Activated gamma-delta T cell treated with anti-CD3 and anti-CD28 coated beads, Interleukin-2, amount 50 U/mL, for 16 hours (primary cell): ENCODE results near the gene NPAS3.

ENCODE experiments used
- DNase-seq: peaks from one replicate; pipeline ENCODE4 v3.0.0-alpha.2; 2020; ENCODE audit warnings: low read depth

The NPAS3 gene

DNA sequence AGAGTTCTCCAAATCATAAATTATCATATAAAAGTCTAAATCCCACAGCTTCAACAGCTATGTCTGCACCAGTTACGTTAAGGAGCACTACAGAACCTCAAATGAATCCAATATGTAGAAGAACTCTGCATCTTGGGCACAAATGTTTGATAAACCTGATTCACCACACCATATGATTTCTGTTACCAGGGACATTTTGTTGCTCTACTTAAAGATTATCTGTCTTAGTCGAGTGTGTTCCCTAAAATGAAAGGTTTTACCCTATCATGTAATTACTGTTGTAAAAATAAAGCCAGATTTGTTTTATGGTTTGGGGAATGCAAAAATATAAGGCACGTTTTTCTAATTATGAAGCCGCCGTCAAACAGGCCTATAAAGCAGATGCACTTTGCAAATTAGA is 649.1 kb downstream of the NPAS3 start:
- DNase-seq, result no peak

DNA sequence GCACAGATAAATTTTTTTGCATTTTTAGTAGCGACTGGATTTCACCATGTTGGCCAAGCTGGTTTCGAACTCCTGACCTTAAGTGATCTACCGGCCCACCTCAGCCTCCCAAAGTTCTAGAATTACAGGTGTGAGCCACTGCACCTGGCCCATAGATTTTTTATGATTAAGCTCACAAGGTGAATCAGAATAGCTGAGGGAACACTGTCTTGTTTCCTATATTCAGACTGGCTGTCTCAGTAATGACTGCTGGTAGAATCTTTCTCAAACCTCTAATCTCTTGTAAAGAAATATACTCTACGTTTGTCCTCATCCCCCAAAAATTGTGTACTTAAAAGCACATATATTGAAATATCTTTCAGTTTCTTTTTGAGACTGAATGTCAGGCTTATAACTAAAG is 650.1 kb downstream of the NPAS3 start:
- no peak for DNase-seq

DNA sequence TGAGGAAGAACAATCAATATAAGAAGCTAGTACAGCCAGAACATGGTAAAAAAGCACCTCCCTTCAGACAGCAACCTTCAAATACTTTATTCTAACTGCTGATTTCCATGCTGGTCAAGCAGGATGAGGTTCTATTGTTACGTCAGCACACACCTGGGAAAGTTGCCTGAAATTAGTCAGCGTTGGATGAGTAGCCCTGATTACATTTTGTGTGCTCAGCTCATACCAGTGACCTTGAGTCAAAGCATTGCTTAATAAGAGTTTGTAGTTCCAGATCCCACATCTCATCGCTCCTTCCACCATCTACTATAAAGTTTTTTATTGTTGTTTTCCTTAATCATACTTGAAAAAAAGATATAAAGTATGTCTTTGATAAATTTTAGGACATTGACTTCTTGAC is 650.7 kb downstream of the NPAS3 start:
- no peak for DNase-seq

DNA sequence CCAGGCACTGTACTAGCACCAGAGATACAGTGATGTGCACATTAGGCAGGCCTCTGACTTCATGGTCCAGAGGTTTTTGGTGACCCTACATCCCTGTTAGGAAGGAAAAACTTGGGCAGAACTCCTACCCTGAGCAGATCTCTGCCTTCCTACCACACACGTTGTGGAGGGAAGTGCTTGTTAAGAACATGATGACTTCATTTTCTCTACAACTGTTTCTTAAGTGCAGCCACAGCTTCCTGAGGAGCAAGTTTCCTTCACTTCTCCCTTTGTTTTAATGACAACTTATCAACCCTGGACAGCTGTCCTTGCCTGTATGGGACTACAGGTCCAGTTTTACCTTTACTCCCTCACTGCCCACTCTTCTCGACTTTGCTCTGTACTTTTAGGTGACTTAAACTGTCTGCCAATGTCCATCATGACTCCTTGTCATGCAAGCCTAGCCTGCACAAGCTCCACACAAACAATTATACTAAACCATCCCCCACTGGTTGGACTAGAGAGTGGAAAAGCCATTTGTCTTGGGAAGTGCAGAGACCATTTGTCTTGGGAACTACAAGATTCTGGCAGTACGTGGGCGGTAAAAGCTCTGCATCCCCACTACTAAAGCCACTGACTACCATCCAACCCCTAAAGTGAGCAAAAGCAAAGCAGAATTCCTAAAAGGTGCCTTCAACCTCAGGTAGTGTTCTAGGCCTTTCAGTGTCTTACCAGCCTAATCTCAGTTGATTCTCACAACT is 652.4 kb downstream of the NPAS3 start:
- no peak for DNase-seq

DNA sequence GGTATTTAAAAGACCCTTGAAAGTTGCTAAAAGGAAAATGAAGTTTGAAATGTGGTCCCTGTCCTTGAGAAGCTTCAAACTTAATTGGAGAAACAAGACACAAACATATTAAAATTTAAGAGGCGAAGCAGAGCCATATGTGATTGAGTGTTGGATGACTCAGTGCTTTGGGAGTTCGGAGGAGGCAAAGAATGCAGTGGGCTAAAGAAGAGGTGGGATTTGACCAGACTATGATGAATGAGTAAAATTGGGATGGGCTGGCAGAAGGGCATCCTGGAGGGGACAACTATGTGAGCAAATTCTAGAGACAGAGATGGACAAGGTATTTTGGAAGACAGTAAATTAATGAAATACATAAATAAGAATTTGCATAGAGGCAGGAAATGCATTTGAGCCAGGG is 653.6 kb downstream of the NPAS3 start:
- DNase-seq, result no peak

DNA sequence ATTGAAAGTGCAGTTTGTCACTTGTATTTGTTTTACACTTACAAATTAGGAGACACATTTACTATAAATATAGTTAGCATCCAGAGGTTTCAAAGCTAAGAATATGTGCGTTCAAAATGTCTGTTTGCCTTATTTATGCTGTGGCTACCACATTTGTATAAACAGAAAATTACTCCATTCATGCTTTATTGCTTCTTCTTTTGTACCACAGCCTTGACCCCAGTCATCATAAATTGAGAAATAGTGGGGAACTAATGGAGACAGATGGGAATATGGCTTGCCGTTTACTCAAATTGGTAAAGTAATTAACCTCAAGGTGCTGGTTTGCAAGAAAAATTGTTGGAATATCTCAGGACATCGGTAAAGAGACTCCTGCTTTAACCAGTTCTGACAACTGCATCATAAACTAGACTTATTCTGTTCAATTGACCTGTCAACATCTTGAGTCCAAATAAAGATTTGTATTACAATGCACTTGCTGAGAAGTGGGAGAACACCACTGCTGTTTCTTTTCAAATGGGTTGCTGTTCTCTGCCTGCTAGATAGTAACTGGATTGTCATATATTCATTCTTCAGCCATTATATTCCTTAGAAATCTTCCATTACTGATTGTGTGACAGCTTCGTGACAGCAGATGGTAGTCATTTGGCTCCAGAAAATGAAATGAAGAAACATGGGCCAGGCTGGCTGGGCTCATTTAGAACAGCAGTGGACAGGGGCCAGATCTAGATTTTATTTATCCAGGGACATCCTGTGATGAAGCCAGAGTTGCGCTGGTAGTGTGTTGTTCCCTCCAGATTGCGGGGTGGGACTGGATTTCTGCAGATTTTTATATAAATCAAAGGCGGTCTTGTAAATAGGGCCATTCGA is 657.8 kb downstream of the NPAS3 start:
- no peak for DNase-seq

DNA sequence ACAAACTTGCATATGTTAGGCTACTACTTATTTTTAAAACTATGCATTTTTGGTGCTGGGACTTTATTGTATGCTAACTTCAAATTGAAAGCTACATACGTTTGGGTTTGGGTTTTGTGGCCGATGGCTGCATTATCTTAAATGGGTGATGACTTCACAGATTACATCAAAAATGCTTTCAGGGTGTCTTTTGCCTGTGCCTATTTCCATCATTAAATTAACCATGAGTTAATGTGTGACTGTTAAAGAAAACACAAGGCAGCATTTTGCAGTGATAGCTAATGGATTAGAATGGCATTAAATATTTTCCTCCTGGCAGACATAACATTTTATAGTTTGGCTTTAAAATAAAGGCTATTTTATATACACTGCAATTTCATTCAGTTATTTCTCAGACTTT is 659.9 kb downstream of the NPAS3 start:
- no peak for DNase-seq

DNA sequence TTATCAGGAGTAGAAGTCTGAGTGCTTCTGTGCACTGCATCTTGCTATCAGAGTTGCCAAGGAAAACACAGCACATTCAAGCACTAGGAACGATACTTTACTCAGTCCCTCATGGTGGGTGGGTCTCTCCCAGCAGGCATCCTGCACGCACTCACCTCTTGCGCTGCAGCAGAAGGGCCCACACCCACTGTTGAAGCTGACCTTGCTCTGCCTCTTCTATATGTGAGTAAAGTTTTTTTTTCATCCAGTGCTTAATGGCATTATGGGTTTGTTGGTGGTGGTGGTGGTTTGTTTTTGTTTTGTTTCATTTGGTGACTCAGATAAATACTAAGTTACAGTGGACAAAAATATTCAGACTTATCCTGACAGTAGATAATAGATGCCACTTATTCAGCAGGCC is 663.7 kb downstream of the NPAS3 start:
- DNase-seq, result no peak

DNA sequence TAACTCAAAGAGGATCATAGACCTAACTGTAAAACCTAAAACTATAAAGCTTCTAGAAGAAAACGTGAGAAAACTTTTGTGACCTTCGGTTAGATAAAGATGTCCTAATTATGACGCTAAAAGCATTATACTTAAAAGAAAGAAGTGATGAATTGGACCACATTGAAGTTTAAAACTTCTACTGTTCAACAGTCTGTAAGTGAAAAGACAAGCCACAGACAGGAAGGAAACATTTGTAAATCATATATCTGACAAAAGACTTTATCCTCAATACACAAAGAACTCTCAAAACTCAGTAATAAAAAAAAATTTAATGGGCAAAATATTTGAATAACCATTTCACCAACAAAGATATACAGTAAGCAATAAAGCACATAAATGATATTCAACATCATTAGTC is 667.9 kb downstream of the NPAS3 start:
- no peak for DNase-seq

DNA sequence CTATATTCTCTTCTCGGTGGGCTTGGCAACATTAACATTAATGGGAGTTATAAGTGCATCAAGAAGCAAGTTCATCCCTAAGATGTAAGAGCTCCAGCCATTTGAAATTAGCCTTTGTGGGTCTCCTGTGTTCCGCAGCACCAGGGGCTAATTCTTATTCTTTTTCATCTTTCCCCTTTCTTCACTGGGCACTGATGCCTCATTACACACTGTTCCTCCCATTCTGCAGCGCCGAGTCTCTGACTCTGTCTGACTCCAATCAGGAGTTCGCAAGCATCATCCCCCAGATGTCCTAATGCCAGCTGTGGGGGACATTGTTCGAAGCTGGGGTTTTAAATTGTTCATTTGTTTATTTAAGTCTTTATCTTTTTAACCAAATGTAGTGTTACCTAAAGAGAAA is 670.9 kb downstream of the NPAS3 start:
- no peak for DNase-seq

DNA sequence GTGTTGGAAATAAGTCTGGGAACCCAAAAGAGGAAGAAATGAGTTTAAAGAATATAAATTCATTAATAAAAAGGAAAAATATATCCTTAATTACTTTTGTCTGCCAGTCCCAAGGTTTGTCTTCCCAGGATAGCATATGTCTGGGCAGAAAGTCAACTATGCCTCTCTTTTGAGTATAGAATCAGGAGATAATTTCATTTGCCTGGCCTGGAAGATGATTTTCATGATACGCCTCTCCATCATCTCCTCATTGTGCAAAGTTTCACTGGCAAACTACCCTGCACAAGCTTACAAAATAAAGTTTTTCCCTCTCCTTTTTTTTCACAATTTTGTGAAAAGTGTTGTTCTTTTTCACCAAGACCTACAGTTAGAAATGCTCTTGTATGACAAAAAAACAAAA is 671.4 kb downstream of the NPAS3 start:
- no peak for DNase-seq

DNA sequence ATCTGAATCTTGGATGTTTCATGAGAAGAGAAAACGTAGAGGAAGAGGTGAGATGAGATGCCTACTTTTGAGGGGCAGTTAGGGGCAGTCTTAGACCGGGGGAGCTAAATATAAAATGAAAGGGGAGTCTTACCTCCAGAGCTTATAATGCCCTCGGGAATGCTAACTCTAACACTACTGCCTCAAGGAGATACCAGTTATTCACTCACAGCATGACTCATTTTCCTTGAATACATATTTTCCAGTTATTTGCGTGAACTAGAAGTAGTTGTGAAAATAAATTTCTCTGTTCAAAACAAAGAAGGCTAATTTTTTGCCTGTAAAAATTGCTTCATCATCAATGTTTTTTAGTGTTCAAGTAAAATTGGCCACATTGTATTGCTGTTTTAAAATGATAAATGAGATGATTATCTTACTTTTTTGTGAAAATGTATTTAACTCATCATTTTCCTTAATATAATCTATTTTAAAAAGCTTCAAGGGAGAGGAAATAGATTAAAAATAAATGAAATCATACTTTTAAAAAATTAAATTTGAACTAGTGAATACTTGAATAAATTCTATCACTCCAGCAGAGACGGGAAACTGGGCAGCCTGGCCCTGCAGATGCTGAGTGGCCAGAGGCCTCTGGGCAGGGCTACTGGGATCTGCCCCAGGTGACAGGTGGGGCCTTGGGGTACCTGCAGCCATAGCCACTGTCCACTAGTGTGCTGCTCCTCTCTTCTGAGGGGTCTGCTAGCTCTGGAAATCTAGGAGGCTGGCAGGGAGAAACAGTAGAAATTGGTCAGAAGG is 672.9 kb downstream of the NPAS3 start:
- DNase-seq, result no peak

DNA sequence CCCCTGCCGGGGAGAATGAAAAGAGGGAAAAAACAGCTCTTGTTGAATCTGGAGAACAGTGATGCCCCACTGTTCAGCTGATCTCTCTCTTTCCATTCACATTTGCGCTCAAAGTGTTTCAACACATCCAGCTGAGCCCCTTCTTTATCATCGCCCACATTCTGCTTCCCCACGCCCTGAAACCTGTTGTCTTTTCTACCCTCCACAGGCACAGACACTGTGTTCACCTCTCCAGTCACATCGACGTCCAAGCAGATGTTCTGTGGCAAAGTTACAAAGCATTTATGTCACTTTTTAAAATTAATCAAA is 673.5 kb downstream of the NPAS3 start:
- no peak for DNase-seq

DNA sequence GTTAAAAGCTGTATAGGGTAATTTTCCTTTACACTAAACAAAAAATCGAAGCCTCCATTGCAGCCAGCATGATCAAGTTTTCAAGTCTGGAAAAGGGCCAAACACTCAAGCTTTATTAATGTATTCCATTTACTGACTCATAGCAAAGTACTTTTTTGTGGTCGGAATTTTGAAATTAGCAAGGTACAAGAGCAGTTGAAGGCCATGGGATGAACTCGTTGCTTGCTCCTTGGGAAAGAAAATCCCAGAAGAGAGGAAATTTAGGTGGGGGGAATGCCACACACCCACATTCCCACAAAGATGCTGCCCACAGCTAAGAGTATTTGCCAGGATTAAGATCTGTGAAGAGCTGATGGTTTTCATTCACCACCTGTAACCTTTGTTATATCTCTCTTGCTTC is 678.5 kb downstream of the NPAS3 start:
- no peak for DNase-seq

DNA sequence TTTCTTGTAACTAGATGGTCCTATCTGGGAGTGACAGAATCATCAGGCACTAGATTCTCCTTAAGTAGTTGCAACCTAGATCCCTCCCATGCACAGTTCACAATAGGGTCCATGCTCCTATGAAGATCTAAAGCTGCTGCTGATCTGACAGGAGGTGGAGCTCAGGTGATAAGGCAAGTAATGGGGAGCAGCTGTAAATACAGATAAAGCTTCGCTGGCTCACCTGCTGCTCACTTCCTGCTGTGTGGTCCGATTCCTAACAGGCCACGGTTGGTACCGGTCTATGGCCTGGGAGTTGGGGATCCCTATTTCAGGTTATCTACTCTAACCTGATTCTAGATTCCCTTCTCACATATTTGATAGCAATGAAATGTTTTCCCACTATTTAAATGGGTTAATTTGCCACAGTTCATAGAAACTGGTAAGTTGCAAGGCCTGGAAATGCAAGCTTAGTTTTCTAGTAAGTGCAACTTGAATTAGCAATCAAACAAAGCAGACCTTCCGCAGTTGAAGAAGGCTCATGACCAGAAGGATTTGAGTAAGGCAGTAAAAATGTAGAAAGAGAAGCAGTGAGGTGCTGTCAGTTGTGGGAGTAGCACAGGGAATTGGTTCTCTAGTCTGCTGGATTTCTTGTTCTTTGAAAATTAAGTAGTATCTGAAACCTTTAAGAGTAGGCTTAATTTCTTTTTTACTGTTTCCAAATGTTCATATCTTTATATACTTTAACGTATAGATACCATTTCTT is 679.9 kb downstream of the NPAS3 start:
- DNase-seq, result no peak

DNA sequence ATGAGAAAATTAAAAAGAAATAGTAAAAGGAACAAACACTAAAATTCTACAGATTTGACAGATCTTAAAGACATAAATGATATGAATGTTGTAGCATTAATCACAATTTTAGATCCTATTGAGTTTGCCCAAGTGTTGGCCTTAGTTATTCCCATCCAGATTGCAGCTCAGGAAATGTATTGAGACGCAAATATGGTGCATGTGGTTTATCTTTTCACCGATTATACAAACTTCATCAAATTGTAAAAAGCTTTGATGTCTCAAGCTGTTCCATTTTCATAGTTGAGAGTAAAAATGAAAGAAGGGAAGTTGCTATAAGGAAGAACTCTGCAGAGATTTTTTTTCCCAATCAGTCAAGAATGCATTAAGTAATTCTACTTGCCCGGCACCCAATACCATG is 683.8 kb downstream of the NPAS3 start:
- DNase-seq, result no peak

DNA sequence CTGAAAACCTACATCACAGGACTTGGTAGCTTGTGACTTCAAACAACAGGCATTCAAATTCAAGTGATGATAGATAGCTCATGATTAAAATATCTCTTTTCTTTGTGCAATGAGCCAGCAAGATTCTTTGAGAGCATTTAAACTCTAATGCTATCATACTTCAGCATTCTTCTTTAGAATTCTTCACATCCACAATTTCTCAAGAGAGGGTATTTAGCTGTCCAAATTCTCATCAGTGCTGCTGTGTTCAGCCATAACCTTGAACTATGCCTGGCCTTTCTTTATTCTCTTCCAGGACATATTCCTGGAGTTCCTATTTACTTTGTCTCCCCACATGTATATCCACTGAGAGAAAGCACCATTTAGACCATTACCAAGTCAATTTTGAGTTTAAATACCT is 691.1 kb downstream of the NPAS3 start:
- DNase-seq, result no peak

DNA sequence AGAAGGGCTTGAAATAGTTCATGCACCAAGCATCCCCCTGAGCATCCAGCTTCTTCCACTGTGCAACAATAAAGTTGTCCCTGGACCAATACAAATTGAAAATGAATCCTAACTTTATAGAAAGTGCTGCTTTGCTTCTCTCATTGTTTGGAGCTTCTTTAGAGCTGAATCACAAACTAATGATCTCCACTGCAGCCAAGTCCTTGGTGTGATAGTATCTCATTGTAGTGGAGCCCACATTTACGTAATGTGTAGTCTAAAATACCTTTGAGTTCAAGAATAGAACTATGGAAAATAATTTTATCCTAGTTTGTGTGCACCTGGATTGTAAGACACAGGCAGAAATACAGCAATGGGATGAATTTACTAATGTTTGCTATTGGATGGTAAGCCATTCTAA is 692.3 kb downstream of the NPAS3 start:
- no peak for DNase-seq

DNA sequence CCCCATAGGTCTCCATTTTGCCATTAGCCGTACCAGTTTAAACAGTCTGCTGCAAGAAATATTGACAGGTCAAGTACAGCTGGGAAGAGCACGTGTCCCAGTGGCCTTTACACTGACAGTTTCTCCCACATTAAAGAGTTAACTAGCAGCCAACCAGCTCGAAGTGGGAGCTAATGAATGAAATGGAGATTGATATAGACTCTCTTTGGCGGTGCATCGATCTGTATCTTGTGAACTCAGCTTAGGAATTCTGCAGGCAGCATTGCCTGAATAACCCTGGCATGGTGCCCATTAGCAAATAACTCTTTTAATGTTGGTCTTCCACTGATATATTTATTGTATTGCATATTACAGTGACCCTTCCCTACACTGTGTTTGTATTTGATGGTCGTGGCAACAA is 692.8 kb downstream of the NPAS3 start:
- DNase-seq, result no peak

DNA sequence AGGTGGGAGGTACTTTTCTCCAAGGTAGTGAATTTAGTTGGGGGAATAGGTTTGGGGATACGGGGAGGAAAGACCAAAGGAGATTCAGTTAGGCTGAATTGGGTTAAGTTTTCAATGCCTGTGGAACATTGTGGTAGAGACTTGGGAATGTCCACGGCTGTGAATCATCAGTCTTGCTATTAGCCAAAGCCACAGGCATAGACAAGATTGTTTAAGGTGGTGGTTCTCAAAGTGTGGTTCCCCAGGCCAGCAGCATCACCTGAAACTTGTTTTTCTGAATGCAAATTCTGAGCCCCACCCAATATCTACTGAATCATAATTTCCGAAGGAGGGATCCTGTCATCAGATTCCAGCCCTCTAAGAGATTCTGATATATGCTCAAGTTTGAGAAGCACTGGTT is 696.0 kb downstream of the NPAS3 start:
- no peak for DNase-seq

DNA sequence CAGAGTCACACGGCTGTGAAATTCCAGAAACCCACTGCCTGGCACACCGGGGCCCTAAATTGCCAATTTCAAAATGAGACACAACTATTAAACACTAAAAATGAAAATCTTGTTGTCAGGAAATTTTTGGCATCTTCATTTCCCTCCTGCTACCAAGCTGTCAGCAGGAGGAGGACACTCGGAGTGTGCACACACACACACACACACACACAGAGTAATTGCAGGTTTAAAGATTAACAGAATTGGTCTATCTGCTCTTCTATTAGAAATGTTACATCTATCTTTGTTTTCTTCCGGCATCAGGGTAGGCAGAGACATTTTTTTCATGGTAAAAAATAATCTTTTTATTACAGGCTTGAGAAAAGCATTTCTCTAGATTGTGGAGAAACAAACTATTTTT is 698.0 kb downstream of the NPAS3 start:
- no peak for DNase-seq

DNA sequence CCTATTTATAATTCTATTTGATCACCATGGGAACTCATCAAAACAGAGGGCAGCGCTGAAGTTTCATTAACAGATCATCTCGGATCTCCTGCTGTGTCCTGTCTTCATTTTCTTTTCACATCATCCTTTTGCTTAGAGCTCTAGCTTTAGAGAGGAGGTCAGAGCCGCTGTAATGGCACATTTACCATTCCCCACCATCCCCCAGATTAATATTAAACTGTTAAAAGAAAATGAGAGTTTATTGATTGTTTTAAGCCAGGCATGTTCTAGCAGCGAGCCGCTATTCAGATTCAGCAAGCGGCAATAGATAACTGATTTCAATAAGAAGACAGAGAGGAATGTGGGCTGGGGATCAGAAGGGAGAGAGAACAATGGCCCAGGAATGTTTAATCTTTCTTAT is 703.4 kb downstream of the NPAS3 start:
- no peak for DNase-seq
